Activated CD8-positive, alpha-beta memory T cell treated with anti-CD3 and anti-CD28 coated beads, Interleukin-2, amount 50 U/mL, for 48 hours (primary cell): ENCODE data around the gene OARD1.
A peak's percentile ranks its signal among the peaks of the same experiment; 100 is the strongest.

ENCODE experiments used
- DNase-seq: peaks from one replicate; pipeline ENCODE4 v3.0.0-alpha.2; 2020

The OARD1 gene

GRCh38 chr6:41074692-41075436, 2.7 kb upstream of the OARD1 start:
- DNase-seq, result no peak

- no peak for DNase-seq
Observed at GRCh38 chr6:41073968-41074691, 2.0 kb upstream of the OARD1 start.

- DNase-seq, result peak; percentile 85
Observed at GRCh38 chr6:41073203-41073967, 1.2 kb upstream of the OARD1 start.

- DNase-seq, result peak; percentile 99
Observed at GRCh38 chr6:41072836-41073202, 663 bp upstream of the OARD1 start, which contains the start of gene NFYA. NFYA (plus strand) TSS chr6:41072974; CDS start chr6:41079090, 6,116 bp downstream.

- peak; percentile 81 for DNase-seq
Observed at GRCh38 chr6:41071501-41071922, 644 bp downstream of the OARD1 start.

GRCh38 chr6:41066867-41067304, 5.3 kb downstream of the OARD1 start:
- peak; percentile 77 for DNase-seq

- no peak for DNase-seq
Observed at GRCh38 chr6:41065550-41066026, 6.6 kb downstream of the OARD1 start.

GRCh38 chr6:41064841-41065240, 7.3 kb downstream of the OARD1 start:
- DNase-seq, result no peak

- DNase-seq, result no peak
Observed at GRCh38 chr6:41063884-41064285, 8.3 kb downstream of the OARD1 start.

GRCh38 chr6:41062056-41062455, 10.1 kb downstream of the OARD1 start:
- DNase-seq, result no peak

GRCh38 chr6:41061196-41061726, 10.9 kb downstream of the OARD1 start:
- DNase-seq, result no peak

- DNase-seq, result no peak
Observed at GRCh38 chr6:41059556-41059955, 12.6 kb downstream of the OARD1 start.

GRCh38 chr6:41058783-41059181, 13.4 kb downstream of the OARD1 start:
- no peak for DNase-seq

- DNase-seq, result no peak
Observed at GRCh38 chr6:41056768-41057490, 15.2 kb downstream of the OARD1 start.

GRCh38 chr6:41055149-41055548, 17.0 kb downstream of the OARD1 start:
- no peak for DNase-seq

GRCh38 chr6:41054511-41054910, 17.6 kb downstream of the OARD1 start:
- DNase-seq, result no peak

- no peak for DNase-seq
Observed at GRCh38 chr6:41053041-41053440, 19.1 kb downstream of the OARD1 start, which contains the start of gene APOBEC2. APOBEC2 (plus strand) TSS chr6:41053202; CDS start chr6:41053348, 146 bp downstream.

- DNase-seq, result no peak
Observed at GRCh38 chr6:41051873-41052272, 20.3 kb downstream of the OARD1 start.

- DNase-seq, result no peak
Observed at GRCh38 chr6:41050536-41050935, 21.6 kb downstream of the OARD1 start.

- no peak for DNase-seq
Observed at GRCh38 chr6:41049955-41050354, 22.2 kb downstream of the OARD1 start.

- DNase-seq, result no peak
Observed at GRCh38 chr6:41049521-41049920, 22.6 kb downstream of the OARD1 start.
